ENCODE measurements around the gene DHODH. TPM values are rescaled to one million over a fixed set of nuclear protein-coding genes. Genes with fewer than 3 reads are reported as not detected.
"Not testable (repeated sequence)": the region's sequence is repeated elsewhere in the genome, so short reads cannot be mapped to it uniquely, and the experiment has no call there.

The DHODH gene
- total RNA-seq, 4 donors from 2014 or later, result 0.75 to 4.8 (median 1.6) TPM; not detected in 1

GRCh38 chr16:72051818-72052217 lies 43.3 kb downstream of the DHODH start:
- TF ChIP-seq POLR2AphosphoS5 (IDR thresholded peaks at IDR 0.05) (no peak), CTCF (IDR thresholded peaks at IDR 0.05) (no peak), POLR2A (IDR thresholded peaks at IDR 0.05) (no peak), EP300 (IDR thresholded peaks at IDR 0.05; ENCODE audit: low read depth) (no peak)
- Histone ChIP-seq H3K4me3 (no peak overlapping the region), H3K36me3 (no peaks in the 10 kb centered on the region), H3K9me3 (peaks cover 7% of the 10 kb centered on the region in 2 donors), H3K27me3 (no peaks in the 10 kb centered on the region), H3K27ac (no peak overlapping the region), H3K4me1 (no peaks in the 10 kb centered on the region)
- intact Hi-C loops (cut with DNase I; ENCODE audit: low total_unique reads), result no loop called here
- 80 to 95% methylated on average over 2 of the region's 2 CpGs for WGBS, 2 donors (ENCODE audit: low coverage in 1 of 2)
- DNase-seq, result no peak
- in situ Hi-C loops (cut with MboI; ENCODE audit: low pct_ligation_motif_present in 1 of 4, low pct_unique_long_range_greater_than_20kb in 1 of 4, low sequenced_read_pairs in 3 of 4), result no loop called here

- H3K27ac ChIP-seq; H3K4me1 ChIP-seq; H3K4me3 ChIP-seq; H3K9me3 ChIP-seq; H3K36me3 ChIP-seq; in situ Hi-C loops (cut with MboI; ENCODE audit: low pct_ligation_motif_present in 1 of 4, low pct_unique_long_range_greater_than_20kb in 1 of 4, low sequenced_read_pairs in 3 of 4); H3K27me3 ChIP-seq; intact Hi-C loops (cut with DNase I; ENCODE audit: low total_unique reads); DNase-seq: not testable (repeated sequence)
- WGBS, 2 donors (ENCODE audit: low coverage in 1 of 2), result 82 to 87% methylated on average over 5 of the region's 5 CpGs
Observed at GRCh38 chr16:72054254-72054847, 45.8 kb downstream of the DHODH start, which contains the start of gene HP. HP (plus strand) TSS chr16:72054505; CDS start chr16:72054653, 148 bp downstream.

- intact Hi-C loops (cut with DNase I; ENCODE audit: low total_unique reads), result no loop called here
- no peaks in the 10 kb centered on the region for H3K27me3 ChIP-seq
- TF ChIP-seq EP300 (IDR thresholded peaks at IDR 0.05; ENCODE audit: low read depth) (no peak), POLR2A (IDR thresholded peaks at IDR 0.05) (no peak), CTCF (IDR thresholded peaks at IDR 0.05) (no peak), POLR2AphosphoS5 (IDR thresholded peaks at IDR 0.05) (no peak)
- no peak overlapping the region for H3K4me3 ChIP-seq
- DNase-seq, result no peak
- H3K36me3 ChIP-seq, result no peaks in the 10 kb centered on the region
- in situ Hi-C loops (cut with MboI; ENCODE audit: low pct_ligation_motif_present in 1 of 4, low pct_unique_long_range_greater_than_20kb in 1 of 4, low sequenced_read_pairs in 3 of 4), result no loop called here
- no peak overlapping the region for H3K27ac ChIP-seq
- 88 to 100% methylated on average over 1 to 4 of the region's 4 CpGs for WGBS, 2 donors (ENCODE audit: low coverage in 1 of 2)
- no peaks in the 10 kb centered on the region for H3K9me3 ChIP-seq
- H3K4me1 ChIP-seq, result no peaks in the 10 kb centered on the region
Observed at GRCh38 chr16:72055911-72056310, 47.4 kb downstream of the DHODH start.

- intact Hi-C loops (cut with DNase I; ENCODE audit: low total_unique reads); H3K9me3 ChIP-seq; H3K27me3 ChIP-seq; H3K36me3 ChIP-seq; H3K4me1 ChIP-seq; H3K27ac ChIP-seq; H3K4me3 ChIP-seq; DNase-seq; in situ Hi-C loops (cut with MboI; ENCODE audit: low pct_ligation_motif_present in 1 of 4, low pct_unique_long_range_greater_than_20kb in 1 of 4, low sequenced_read_pairs in 3 of 4): not testable (repeated sequence)
- WGBS, 2 donors (ENCODE audit: low coverage in 1 of 2), result no CpG with 5 or more reads among the region's 6 CpGs
Observed at GRCh38 chr16:72057313-72057712, 48.8 kb downstream of the DHODH start.

GRCh38 chr16:72059060-72059459 lies 50.5 kb downstream of the DHODH start:
- H3K27ac ChIP-seq; H3K27me3 ChIP-seq; intact Hi-C loops (cut with DNase I; ENCODE audit: low total_unique reads); H3K4me1 ChIP-seq; H3K4me3 ChIP-seq; DNase-seq; H3K36me3 ChIP-seq; in situ Hi-C loops (cut with MboI; ENCODE audit: low pct_ligation_motif_present in 1 of 4, low pct_unique_long_range_greater_than_20kb in 1 of 4, low sequenced_read_pairs in 3 of 4); H3K9me3 ChIP-seq: not testable (repeated sequence)
- 33 to 68% methylated on average over 1 to 7 of the region's 7 CpGs for WGBS, 2 donors (ENCODE audit: low coverage in 1 of 2)

- no peak for DNase-seq
- TF ChIP-seq CTCF (IDR thresholded peaks at IDR 0.05) (no peak), EP300 (IDR thresholded peaks at IDR 0.05; ENCODE audit: low read depth) (no peak), POLR2AphosphoS5 (IDR thresholded peaks at IDR 0.05) (no peak), POLR2A (IDR thresholded peaks at IDR 0.05) (no peak)
- Histone ChIP-seq H3K36me3 (no peaks in the 10 kb centered on the region), H3K27me3 (no peaks in the 10 kb centered on the region), H3K4me3 (no peak overlapping the region), H3K27ac (no peak overlapping the region), H3K4me1 (no peaks in the 10 kb centered on the region), H3K9me3 (no peaks in the 10 kb centered on the region)
- intact Hi-C loops (cut with DNase I; ENCODE audit: low total_unique reads), result no loop called here
- 94% methylated on average over 9 of the region's 9 CpGs; no CpG with 5 or more reads in 1 of the 2 donors for WGBS, 2 donors (ENCODE audit: low coverage in 1 of 2)
- in situ Hi-C loops (cut with MboI; ENCODE audit: low pct_ligation_motif_present in 1 of 4, low pct_unique_long_range_greater_than_20kb in 1 of 4, low sequenced_read_pairs in 3 of 4), result no loop called here
Observed at GRCh38 chr16:72060405-72060804, 51.9 kb downstream of the DHODH start.

All from transverse colon (tissue), 4 donors.